ENCODE data around the gene YIPF3.

GRCh38 chr6:43520097-43520496 lies 3.4 kb upstream of the YIPF3 start:
- TF ChIP-seq, protein P1, sequence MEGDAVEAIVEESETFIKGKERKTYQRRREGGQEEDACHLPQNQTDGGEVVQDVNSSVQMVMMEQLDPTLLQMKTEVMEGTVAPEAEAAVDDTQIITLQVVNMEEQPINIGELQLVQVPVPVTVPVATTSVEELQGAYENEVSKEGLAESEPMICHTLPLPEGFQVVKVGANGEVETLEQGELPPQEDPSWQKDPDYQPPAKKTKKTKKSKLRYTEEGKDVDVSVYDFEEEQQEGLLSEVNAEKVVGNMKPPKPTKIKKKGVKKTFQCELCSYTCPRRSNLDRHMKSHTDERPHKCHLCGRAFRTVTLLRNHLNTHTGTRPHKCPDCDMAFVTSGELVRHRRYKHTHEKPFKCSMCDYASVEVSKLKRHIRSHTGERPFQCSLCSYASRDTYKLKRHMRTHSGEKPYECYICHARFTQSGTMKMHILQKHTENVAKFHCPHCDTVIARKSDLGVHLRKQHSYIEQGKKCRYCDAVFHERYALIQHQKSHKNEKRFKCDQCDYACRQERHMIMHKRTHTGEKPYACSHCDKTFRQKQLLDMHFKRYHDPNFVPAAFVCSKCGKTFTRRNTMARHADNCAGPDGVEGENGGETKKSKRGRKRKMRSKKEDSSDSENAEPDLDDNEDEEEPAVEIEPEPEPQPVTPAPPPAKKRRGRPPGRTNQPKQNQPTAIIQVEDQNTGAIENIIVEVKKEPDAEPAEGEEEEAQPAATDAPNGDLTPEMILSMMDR (IDR thresholded peaks at IDR 0.05), result no peak
- no peak for TF ChIP-seq POLR2A (IDR thresholded peaks at IDR 0.05)
